Fibroblast of the aortic adventitia (primary cell): ENCODE data around the gene FREM2. TPM values are rescaled to one million over a fixed set of nuclear protein-coding genes. Genes with fewer than 3 reads are reported as not detected.

Experiments
- DNase-seq: peaks from one replicate; pipeline ENCODE4 v3.0.0-alpha.2; 2010; ENCODE audit warnings: low read depth
- H3K4me3 ChIP-seq: 2 replicates; pipeline ENCODE4 v1.5.1; 2011; ENCODE audit warnings: low read depth, mild to moderate bottlenecking, control low read depth, low read length, moderate library complexity
- CTCF ChIP-seq: IDR thresholded peaks from 2 replicates; pipeline ENCODE4 v1.5.1; 2011; ENCODE audit warnings: mild to moderate bottlenecking, low read length, control low read depth, inconsistent platforms; ENCODE audit not compliant: insufficient read depth
- total RNA-seq: library from RNA; depleted of rRNA; stranded (reverse); fragments of >200 nt; gene quantifications from 2 replicates; pipeline ENCODE4 v1.2.3, GENCODE V29; 2012; ENCODE audit warnings: low replicate concordance

FREM2 gene
- total RNA-seq, 1 donor: not detected

- H3K4me3 ChIP-seq: no peak overlapping the region
- no peak for TF ChIP-seq CTCF
- DNase-seq: no peak
These were observed 184.4 kb downstream of the FREM2 start for GRCh38 chr13:38871275-38871674.

GRCh38 chr13:38872693-38873092 lies 185.8 kb downstream of the FREM2 start:
- no peak overlapping the region for H3K4me3 ChIP-seq
- TF ChIP-seq CTCF: peak; percentile 41
- DNase-seq: peak; percentile 22

GRCh38 chr13:38875186-38875875 lies 188.5 kb downstream of the FREM2 start:
- TF ChIP-seq CTCF: no peak
- DNase-seq: no peak
- no peak overlapping the region for H3K4me3 ChIP-seq

- no peak overlapping the region for H3K4me3 ChIP-seq
- no peak for DNase-seq
- no peak for TF ChIP-seq CTCF
These were observed 192.4 kb downstream of the FREM2 start for GRCh38 chr13:38879278-38879677.

GRCh38 chr13:38879786-38880185 lies 192.9 kb downstream of the FREM2 start:
- no peak for DNase-seq
- TF ChIP-seq CTCF: no peak
- no peak overlapping the region for H3K4me3 ChIP-seq

- TF ChIP-seq CTCF: no peak
- no peak for DNase-seq
- no peak overlapping the region for H3K4me3 ChIP-seq
These were observed 193.5 kb downstream of the FREM2 start for GRCh38 chr13:38880397-38880796.

GRCh38 chr13:38883783-38884182 lies 196.9 kb downstream of the FREM2 start:
- no peak overlapping the region for H3K4me3 ChIP-seq
- no peak for DNase-seq
- TF ChIP-seq CTCF: no peak
